Frontal cortex (tissue), 4 donors: ENCODE measurements around the gene HK3. TPM values are rescaled to one million over a fixed set of nuclear protein-coding genes. Genes with fewer than 3 reads are reported as not detected.
A peak's percentile ranks its signal among the peaks of the same experiment; 100 is the strongest.

Experiments used
- DNase-seq, 2 donors: peaks; one replicate each; pipeline ENCODE4 v3.0.0; 2012; ENCODE audit warnings: low spot score in 2 of 2
- FAIRE-seq: peaks from 2 replicates; lab custom pipeline; 2012; peaks lifted over from hg19 to GRCh38; lab: Jason Lieb, UNC
- total RNA-seq: library from RNA; depleted of rRNA; stranded (reverse); fragments of >200 nt; gene quantifications from one replicate; pipeline ENCODE4 v1.2.3, GENCODE V29; 2014
- donor health status: control.
- donor health status: control.
- donor health status: control.

The HK3 gene
- total RNA-seq, 1 donor from 2014 or later, result 0.41 TPM

DNA sequence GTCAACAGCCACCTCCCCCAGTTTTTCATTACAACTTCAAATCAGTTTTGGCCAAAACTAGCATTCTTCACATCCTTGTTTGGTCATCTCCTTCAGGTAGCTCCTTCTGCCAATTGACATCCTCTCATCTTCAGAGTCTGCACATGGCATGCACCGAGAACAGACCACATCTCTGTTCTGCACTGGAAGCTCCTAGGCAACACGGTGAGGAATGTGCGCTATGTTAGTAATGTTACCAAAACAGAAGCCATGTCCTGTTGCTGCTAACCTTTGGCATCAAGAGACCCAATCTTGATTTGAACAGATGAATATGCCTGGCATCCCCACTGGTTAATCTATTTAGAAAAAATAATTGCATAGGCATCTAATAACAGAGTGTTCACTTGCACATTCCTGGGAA lies 5.1 kb upstream of the HK3 start:
- no peak for FAIRE-seq
- no peak for DNase-seq

DNA sequence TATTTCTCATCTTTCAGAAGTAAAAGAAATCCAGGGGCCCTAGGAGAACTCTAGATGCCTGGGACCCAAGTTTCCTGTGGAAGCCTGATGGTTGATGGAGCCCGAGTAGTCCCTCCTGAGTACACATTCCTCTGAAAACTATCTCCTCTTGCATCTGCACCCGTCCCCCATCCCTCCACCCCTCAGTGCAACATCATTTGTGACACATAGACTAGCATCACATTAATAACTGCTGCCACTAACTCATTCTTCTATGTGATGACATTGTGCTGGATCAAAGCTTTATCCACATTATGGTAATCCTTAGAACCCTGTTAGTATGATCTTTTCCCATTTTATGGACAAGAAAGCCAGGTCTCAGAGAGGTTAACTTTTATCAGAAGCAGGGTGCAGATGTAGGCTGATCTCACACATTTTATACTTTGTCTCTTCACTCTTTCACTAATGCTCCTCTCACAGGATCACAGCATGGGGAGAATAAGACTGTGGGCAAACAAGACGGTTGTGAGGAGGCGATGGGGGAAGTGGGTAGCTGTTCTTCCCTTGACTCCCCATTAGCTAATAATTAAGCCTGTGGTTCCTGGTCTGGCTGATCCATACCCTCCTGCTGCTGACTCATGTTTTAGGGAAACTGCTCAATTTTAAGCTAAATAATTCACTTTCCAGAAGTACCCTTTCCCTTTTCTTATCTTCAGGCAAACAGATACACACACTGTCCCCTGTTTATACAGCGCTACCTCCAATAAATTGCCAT lies 3.9 kb upstream of the HK3 start:
- DNase-seq, result no peak

DNA sequence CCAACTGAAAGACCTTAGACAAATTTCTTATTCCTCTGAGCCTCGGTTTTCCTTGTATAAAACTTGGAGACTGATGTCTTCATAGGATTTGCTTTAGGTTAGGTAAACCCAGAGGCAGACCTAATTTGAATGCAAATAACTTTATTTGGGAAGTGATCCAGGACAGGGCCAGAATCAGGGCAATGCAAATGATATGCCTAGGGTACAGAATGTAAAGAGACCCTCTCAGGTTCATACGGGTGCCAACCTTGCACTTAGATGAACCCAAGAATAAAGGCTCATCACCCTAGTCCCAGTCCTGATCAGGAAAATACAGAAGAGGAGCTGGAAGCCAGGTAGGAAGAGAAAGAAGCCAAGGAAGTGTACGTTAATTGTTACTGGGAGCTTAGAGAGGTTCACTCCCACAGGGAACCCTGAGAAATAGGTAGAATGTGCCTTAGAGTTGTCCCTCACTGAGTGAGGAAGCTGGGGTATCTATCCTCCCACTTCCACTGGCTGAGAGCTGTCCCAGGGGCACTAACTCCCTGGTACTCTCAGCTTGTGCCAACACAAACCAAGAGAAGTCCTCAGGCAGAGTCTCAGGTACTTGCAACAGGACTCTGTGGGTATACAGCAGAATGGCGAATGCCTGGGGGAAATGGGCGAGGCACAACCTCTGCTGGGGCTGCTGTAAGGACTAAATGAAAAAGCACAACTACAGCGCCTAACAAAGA lies 3.1 kb upstream of the HK3 start:
- FAIRE-seq, result no peak
- DNase-seq, result no peak

More for the DNA sequence above, 3.9 kb upstream of the HK3 start:
- FAIRE-seq, result no peak

DNA sequence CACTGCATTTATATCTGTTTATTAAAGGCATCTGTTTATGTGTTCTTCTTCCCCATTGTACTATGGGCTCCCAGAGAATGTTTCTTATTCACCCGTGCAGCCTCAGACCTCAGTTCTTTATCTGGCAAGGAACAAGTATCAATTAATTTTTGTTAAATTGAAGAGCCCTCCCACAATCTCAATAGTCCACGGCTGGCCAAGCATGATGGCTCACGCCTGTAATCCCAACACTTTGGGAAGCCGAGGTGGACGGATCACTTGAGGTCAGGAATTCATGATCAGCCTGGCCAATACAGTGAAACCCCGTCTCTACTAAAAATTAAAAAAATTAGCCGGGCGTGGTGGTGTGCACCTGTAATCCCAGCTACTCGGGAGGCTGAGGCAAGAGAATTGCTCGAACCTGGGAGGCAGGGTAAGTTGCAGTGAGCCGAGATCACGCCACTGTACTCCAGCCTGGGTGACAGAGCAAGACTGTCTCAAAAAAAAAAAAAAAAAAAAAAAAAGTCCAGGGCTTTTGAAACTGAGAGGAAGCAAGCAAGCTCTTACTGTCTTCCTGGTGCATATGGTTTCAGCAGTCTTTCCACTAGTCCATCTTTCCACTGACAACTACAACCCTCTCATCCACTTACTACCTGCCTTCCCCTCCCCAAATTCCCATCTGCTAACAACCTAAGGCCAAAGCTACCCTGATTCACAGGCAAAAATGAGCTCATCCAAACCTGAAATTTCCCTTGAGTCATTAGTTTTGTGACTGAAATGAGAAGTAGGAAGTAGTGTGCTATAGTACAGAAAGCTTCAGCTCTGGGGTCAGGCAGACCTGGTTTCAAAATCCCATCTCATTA lies 2.3 kb upstream of the HK3 start:
- DNase-seq, result no peak
- no peak for FAIRE-seq

DNA sequence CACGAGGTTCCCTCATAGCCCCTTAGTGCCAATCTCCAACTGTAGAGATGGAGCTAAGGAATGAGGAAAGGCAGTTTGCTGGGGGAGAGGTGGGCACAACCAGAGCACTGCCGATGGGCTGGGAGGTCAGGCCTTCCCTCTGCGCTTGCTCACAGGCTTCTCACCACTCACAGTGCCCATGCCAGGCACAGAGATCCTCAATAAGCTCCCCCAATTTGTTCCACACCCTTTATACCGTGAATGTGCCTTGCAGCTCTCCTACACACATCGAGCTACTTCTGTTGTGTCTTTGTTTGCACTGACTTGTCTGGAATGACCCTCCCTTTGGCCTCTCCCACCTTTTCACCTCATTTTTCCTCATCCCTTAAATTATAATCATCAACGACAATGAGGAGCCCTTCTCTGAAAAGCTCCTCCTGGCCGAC lies 1.6 kb upstream of the HK3 start:
- FAIRE-seq (no peak), DNase-seq (no peak)

DNA sequence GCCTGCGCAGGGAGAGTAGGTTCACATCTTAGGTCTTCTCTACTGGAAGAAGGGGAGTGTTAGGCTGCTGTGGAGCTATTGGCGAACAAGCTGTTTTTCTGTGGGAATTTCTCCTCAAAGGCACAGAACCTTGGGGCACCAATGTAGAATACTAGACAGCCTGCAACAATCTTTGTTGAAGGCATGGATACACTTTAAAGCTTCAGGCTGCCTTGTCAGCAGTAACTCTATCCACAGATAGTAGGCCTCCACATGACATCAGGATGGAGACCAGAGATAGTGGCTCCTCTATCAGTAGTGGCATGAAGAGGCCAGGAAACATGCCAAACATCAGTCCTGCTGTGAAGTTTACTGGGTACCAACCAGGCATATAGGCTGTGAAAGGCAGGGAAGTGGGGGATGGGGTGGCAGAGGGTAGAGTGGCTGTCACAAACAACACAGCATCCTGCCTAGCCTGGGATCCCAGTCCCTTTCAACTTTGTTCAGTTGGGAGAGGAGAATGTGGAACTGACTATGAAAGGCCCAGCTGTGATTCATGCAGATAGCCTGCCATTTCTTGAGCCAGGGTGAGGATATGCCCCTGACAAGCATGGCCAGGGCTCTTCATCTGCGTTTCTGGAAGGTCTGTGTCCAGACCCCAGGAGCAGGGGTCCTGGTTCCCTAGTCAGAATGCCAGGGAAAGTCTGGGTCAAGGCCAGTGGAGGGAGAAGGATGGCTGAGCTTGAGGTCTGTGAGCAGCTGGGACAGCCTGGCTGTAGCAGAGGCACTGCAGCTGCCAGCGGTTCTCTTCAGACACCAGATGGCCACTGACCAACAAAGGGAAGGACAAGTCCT lies 1.0 kb upstream of the HK3 start:
- FAIRE-seq (no peak), DNase-seq (no peak)

GRCh38 chr5:176897263-176897662 lies 1.9 kb downstream of the HK3 start:
- FAIRE-seq (no peak), DNase-seq (no peak)

DNA sequence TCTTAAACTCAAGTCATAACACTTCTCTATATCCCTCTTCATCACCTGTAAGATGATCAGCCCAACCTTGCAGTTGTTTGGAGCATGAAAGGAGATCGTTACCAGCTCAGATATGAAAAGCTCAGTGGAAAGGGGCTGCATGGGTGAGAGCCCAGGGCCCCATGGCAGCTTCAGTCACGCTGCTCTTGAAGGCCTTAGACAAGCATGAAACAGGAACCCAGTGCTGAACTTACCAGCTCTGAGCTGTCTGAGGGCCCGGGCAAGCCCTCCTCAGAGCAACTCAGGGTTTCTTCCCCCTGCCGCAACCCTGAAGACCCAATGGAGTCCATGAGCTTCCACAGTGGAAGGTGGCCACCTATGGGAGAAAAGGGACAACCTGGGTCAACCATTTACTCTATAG lies 3.3 kb downstream of the HK3 start:
- DNase-seq, result no peak
- no peak for FAIRE-seq

DNA sequence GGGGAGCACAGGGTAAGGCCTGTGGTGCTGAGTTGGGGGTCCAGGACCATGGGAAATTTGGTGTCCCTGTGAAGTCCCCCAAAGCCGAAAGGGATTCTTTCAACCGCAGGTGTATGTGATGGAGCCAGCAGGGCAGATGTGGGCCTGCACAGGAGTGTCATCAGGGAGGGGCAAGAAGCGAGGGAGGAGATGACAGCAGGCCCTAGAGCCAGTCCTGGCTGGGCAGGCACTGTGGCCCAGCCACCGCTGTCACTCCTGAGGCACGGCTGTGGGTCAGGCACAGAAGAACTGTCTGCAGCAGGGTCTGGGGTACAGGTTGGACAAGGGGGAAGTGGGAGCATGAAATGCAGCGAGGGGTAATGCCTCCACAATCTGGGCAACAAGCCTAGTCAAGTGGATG lies 4.8 kb downstream of the HK3 start:
- FAIRE-seq, result no peak
- DNase-seq, result no peak

DNA sequence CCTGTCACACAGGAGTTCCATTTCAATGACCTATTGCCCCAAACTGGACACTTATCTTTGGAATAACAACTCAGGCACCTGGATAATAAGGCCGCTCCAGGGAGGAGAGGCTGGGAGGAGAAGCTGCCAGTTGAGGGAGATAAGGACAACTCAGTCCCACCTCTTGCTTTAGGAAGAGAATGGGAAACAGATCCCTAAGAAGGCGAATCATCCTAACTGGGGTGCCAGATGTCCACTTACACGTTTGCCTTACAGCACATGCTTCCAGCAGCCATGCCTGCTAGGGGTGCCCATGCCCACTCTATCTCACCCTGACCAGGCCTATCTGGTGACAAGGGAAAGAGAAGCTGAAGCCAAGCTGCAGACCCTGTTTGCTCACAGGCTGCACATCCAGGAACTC lies 6.5 kb downstream of the HK3 start:
- no peak for FAIRE-seq
- DNase-seq, result no peak

- FAIRE-seq (no peak), DNase-seq (no peak)
Measured at GRCh38 chr5:176891331-176891958, 7.7 kb downstream of the HK3 start.

DNA sequence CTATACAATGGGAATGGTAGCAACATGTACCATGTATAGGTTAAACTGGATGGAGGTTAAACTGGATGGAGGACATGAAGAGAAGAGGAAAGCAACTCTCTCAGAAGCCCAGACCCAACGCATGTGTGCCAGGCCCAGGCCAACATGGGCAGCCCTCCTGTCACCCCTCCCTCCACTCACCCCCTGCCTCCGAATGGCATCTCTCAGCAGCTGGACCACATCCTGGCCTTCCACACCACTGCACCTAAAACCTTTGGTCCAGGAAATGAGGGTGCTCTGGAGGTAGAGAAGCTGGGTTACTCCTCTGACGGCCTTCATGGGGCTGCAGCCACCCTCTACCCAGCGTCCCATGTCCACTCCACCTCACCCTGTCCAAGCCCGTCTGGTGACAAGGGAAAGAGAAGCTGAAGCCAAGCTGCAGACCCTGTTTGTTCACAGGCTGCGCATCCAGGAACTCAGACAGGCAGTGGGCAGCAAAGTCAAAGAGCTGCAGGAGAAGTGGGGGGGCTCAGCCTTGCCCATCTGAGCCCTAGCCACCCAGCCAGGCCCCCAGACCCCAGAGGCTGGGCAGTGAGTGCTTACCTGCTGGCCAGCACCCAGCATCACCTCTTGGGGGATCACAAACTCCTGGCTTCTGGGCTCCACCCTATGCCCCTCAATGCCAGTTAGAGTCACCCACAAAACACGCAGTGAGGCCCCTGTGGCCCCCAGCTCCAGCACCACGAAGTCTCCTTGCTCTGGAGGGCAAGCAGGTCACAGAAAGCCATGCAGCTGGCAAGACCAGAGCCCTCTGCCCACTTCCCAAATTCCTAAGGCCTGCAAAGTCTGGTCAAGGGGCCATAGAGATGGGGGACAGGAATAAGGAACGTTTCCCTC lies 8.5 kb downstream of the HK3 start:
- FAIRE-seq, result no peak
- DNase-seq, result no peak

- DNase-seq (peak in 1 of 2 donors; percentile 2), FAIRE-seq (no peak)
Measured at GRCh38 chr5:176889321-176890280, 9.5 kb downstream of the HK3 start.

- DNase-seq, result no peak
- no peak for FAIRE-seq
Measured at GRCh38 chr5:176888865-176889165, 10.3 kb downstream of the HK3 start.

DNA sequence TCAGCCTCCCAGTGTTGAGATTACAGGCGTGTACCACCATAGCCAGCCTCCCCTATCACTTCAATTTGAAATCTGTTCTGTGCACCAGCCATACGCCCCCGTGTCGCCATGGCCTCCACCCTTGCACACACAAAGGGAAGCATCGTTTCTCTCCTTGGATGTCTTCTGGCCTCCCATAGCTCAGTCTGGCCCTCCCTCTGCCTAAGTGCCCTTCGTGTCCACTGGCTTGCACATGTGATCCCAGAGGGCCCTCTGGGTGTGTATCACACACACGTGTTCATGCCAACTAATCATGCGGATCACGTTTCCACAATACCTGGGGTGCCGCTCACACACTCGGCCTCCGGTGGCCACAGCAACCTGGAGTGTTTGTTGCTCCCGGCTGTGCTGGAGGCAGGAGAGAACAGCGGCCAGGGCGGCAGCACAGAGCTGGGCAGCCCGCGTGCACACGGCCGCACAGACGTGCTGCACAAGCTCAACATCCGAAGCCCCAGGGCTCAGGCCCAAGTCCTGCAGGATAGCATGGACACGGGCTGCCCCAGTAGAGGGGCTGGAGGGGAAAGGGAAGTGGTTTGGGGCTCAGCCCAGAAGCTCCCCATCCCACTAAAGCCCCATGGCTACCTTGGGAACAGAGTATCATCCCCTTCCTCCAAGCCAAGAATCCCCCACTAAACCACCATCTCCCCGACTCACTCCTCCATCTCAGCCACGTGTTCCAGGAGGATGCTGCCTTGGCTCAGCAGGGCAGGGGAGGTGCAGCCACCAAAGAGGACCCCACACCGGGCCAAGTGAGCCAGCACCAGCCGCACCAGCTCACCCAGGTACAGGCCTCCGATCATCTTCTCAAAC lies 10.9 kb downstream of the HK3 start:
- DNase-seq, result peak in 1 of 2 donors; percentile 8
- FAIRE-seq, result no peak

GRCh38 chr5:176887252-176887849 lies 11.8 kb downstream of the HK3 start:
- no peak for FAIRE-seq
- peak in 1 of 2 donors; percentile 4 for DNase-seq
